ENCODE data around the gene ANKRD26. TPM values are rescaled to one million over a fixed set of nuclear protein-coding genes. Genes with fewer than 3 reads are reported as not detected.

ANKRD26 gene
- total and polyA plus RNA-seq, 2 donors (not counting 1 experiment from before 2014, with no cell fraction given) = 0.67 to 10.5 TPM

DNA sequence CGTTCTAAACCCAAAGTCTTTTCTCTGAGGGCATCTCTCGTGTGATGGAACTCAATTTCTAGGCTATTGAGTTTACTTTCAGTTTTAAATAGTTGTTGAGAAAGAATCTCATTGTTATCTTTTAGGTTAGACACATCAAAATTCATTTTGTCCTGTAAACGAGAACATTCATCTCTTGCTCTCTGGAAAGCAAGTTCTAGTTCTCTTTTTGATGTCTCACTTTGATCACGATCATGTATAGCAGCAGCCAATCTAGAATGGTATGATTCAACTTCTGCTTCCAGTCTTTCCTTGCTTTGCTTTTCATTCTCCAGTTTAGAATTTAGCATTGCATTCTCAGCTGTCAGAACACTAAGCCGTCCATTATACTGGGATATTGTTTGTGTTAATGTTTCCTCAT is 65.1 kb downstream of the ANKRD26 start:
- no peaks in the 10 kb centered on the region for H3K27me3 ChIP-seq (replicated peaks in 1 of 4; ENCODE audit: control extremely low read depth in 1 of 4, control insufficient read depth in 3 of 4, insufficient read depth in 4 of 4, low read length in 3 of 4)
- no CpG with 5 or more reads among the region's 5 CpGs for WGBS (ENCODE audit: insufficient coverage)
- intact Hi-C loops (cut with micrococcal nuclease) = no loop called here
- Mint-ChIP-seq H3K27ac (no peak overlapping the region), H3K4me3 (no peak overlapping the region), H3K27me3 (no peaks in the 10 kb centered on the region), H3K4me1 (no peaks in the 10 kb centered on the region), H3K9me3 (ENCODE audit: insufficient read depth) (no peaks in the 10 kb centered on the region)
- ChIA-PET POLR2A (no interaction called here), CTCF (no interaction called here)
- H3K4me2 ChIP-seq (replicated peaks; ENCODE audit: low read depth, low read length, poor library complexity, severe bottlenecking) = no peak overlapping the region
- no peak overlapping the region for H2AFZ ChIP-seq (ENCODE audit: insufficient read depth, low read depth, low read length, poor library complexity, severe bottlenecking)
- H3K9me3 ChIP-seq (ENCODE audit: control extremely low read depth in 1 of 3, control insufficient read depth in 2 of 3, insufficient read depth in 1 of 3, low read length in 2 of 3) = no peaks in the 10 kb centered on the region
- H3K36me3 ChIP-seq (replicated peaks in 1 of 2; ENCODE audit: control extremely low read depth in 1 of 2, control insufficient read depth in 1 of 2, extremely low read depth in 1 of 2, insufficient read depth in 2 of 2, low read length in 1 of 2) = peaks cover 2 to 3% of the 10 kb centered on the region in 2 experiments
- H3K4me3 ChIP-seq (ENCODE audit: control extremely low read depth in 1 of 5, extremely low read depth in 1 of 5, insufficient read depth in 1 of 5, low read depth in 2 of 5, low read length in 4 of 5) = no peak overlapping the region
- TF ChIP-seq, protein P1, sequence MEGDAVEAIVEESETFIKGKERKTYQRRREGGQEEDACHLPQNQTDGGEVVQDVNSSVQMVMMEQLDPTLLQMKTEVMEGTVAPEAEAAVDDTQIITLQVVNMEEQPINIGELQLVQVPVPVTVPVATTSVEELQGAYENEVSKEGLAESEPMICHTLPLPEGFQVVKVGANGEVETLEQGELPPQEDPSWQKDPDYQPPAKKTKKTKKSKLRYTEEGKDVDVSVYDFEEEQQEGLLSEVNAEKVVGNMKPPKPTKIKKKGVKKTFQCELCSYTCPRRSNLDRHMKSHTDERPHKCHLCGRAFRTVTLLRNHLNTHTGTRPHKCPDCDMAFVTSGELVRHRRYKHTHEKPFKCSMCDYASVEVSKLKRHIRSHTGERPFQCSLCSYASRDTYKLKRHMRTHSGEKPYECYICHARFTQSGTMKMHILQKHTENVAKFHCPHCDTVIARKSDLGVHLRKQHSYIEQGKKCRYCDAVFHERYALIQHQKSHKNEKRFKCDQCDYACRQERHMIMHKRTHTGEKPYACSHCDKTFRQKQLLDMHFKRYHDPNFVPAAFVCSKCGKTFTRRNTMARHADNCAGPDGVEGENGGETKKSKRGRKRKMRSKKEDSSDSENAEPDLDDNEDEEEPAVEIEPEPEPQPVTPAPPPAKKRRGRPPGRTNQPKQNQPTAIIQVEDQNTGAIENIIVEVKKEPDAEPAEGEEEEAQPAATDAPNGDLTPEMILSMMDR (IDR thresholded peaks at IDR 0.05) = no peak
- no peak for TF ChIP-seq EZH2 (IDR thresholded peaks at IDR 0.05; ENCODE audit: borderline replicate concordance, insufficient read depth, low read depth, low read length, poor library complexity, severe bottlenecking)
- no peak for ATAC-seq (ENCODE audit: low read depth)
- DNase-seq = no peak
- no peaks in the 10 kb centered on the region for H3K79me2 ChIP-seq (ENCODE audit: control insufficient read depth, insufficient read depth, low read length)
- no peak overlapping the region for H3K9ac ChIP-seq (ENCODE audit: low read length)
- H3K4me1 ChIP-seq (ENCODE audit: control insufficient read depth in 2 of 2, insufficient read depth in 2 of 2, low read length in 2 of 2) = no peaks in the 10 kb centered on the region
- H4K20me1 ChIP-seq (ENCODE audit: control insufficient read depth, insufficient read depth, low read length, poor library complexity, severe bottlenecking) = no peaks in the 10 kb centered on the region
- no peak overlapping the region for H3K27ac ChIP-seq (ENCODE audit: low read length in 2 of 2)

GRCh38 chr10:27030060-27030459 is 70.2 kb downstream of the ANKRD26 start:
- Mint-ChIP-seq H3K27ac (no peak overlapping the region), H3K4me3 (no peak overlapping the region), H3K9me3 (ENCODE audit: insufficient read depth) (no peaks in the 10 kb centered on the region), H3K27me3 (no peaks in the 10 kb centered on the region), H3K4me1 (no peaks in the 10 kb centered on the region)
- H3K36me3 ChIP-seq (replicated peaks in 1 of 2; ENCODE audit: control extremely low read depth in 1 of 2, control insufficient read depth in 1 of 2, extremely low read depth in 1 of 2, insufficient read depth in 2 of 2, low read length in 1 of 2) = peaks cover 1 to 3% of the 10 kb centered on the region in 2 experiments
- ATAC-seq (ENCODE audit: low read depth) (no peak), DNase-seq (no peak)
- H3K9ac ChIP-seq (ENCODE audit: low read length) = no peak overlapping the region
- ChIA-PET POLR2A (no interaction called here), CTCF (no interaction called here)
- 90% methylated on average over 2 of the region's 2 CpGs for WGBS (ENCODE audit: insufficient coverage)
- H3K27me3 ChIP-seq (replicated peaks in 1 of 4; ENCODE audit: control extremely low read depth in 1 of 4, control insufficient read depth in 3 of 4, insufficient read depth in 4 of 4, low read length in 3 of 4) = no peaks in the 10 kb centered on the region
- no peaks in the 10 kb centered on the region for H3K4me1 ChIP-seq (ENCODE audit: control insufficient read depth in 2 of 2, insufficient read depth in 2 of 2, low read length in 2 of 2)
- no peak overlapping the region for H3K4me3 ChIP-seq (ENCODE audit: control extremely low read depth in 1 of 5, extremely low read depth in 1 of 5, insufficient read depth in 1 of 5, low read depth in 2 of 5, low read length in 4 of 5)
- no peak overlapping the region for H3K27ac ChIP-seq (ENCODE audit: low read length in 2 of 2)
- no peaks in the 10 kb centered on the region for H4K20me1 ChIP-seq (ENCODE audit: control insufficient read depth, insufficient read depth, low read length, poor library complexity, severe bottlenecking)
- H2AFZ ChIP-seq (ENCODE audit: insufficient read depth, low read depth, low read length, poor library complexity, severe bottlenecking) = no peak overlapping the region
- no peaks in the 10 kb centered on the region for H3K79me2 ChIP-seq (ENCODE audit: control insufficient read depth, insufficient read depth, low read length)
- intact Hi-C loops (cut with micrococcal nuclease) = no loop called here
- H3K9me3 ChIP-seq (ENCODE audit: control extremely low read depth in 1 of 3, control insufficient read depth in 2 of 3, insufficient read depth in 1 of 3, low read length in 2 of 3) = no peaks in the 10 kb centered on the region
- no peak for TF ChIP-seq EZH2 (IDR thresholded peaks at IDR 0.05; ENCODE audit: borderline replicate concordance, insufficient read depth, low read depth, low read length, poor library complexity, severe bottlenecking)
- TF ChIP-seq, protein P1 (IDR thresholded peaks at IDR 0.05) = no peak
- H3K4me2 ChIP-seq (replicated peaks; ENCODE audit: low read depth, low read length, poor library complexity, severe bottlenecking) = no peak overlapping the region

Measured in B cell (primary cell).